ENCODE results near the gene SERGEF. TPM values are rescaled to one million over a fixed set of nuclear protein-coding genes. Genes with fewer than 3 reads are reported as not detected.

The SERGEF gene
- total RNA-seq (10 to 100 TPM; 29.0 to 43.9 (median 35.9) TPM), polyA plus RNA-seq (10 to 100 TPM; 46.6 to 55.5 (median 55.1) TPM)
- long read RNA-seq, donor 1, partial matches to known transcripts: 0 of 3 reads
- long read RNA-seq, donor 1, other reads (novel, unspliced or antisense): 0 of 3 reads
- long read RNA-seq, donor 2, partial matches to known transcripts: 0 of 4 reads
- long read RNA-seq, donor 2, other reads (novel, unspliced or antisense): 0 of 4 reads

DNA sequence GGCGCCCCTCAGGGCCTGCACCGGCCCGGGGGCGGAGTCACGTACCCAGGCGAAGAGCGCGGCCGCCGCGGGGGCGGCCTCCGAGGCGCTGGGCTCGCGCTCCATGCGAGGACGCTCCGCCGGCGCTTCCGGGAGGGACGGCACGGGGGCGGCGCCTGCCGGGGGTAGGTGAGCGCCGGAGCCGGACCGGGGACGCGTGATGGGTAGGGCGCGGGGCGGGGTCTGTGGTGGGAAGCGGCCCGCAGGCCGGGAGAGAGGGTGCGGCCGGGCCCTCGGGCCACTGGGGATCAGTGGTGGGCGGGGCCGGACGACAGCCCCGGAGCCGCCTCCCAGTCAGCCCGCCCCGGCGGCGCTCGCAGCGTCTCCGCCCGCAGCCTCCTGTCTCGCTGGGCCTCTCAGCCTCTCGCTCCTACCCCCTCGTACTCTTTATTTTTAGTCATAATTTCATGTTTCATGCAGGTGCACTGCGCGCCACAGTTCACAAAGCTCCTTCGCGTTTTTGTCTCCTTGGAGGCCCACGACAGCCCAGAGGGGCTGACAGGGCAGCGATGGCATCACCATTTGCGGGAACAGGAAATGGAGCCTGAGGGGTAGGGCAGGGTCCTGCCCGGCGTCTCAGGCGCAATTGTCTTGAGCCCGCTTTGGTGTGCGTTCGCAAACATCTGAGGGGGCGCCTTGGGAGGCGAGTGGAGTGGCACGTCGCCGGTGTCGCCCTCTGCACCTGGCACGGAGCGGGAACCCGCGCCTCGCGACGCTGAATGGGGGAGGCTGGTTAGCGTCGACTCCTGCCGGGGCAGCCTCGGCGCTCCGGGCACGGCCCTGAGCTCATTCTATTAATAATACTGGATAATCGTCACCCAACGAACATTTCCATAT, at the start of gene SERGEF:
Gene SERGEF, minus strand, starts transcription at position 142 of the 876 bp plus-strand sequence. Its CDS starts 37 bp downstream, at position 105.
- H3K36me3 ChIP-seq: no peaks in the 10 kb centered on the region
- peaks cover 0 to 5% (median 0%) of the 10 kb centered on the region in 8 donors for H3K9me3 ChIP-seq
- H3K4me1 ChIP-seq: peaks cover 0 to 26% (median 16%) of the 10 kb centered on the region in 6 donors
- H3K4me3 ChIP-seq: peak within 1 kb of the TSS; percentile 51 to 93 (median 82)
- peak within 1 kb of the TSS; percentile 75 to 92 (median 88) for H3K27ac ChIP-seq
- intact Hi-C loops (cut with DNase I; ENCODE audit: low total_unique reads): loop anchor here (5.0 kb wide), 1 partner anchor 94 kb away; the partner anchor contains the start of gene SAAL1
- H3K27me3 ChIP-seq (replicated peaks in 1 of 7): no peaks in the 10 kb centered on the region
- 0 to 1% (median 1%) methylated on average over 54 to 93 of the region's 93 CpGs for WGBS, 5 donors
- TF ChIP-seq, protein P1, sequence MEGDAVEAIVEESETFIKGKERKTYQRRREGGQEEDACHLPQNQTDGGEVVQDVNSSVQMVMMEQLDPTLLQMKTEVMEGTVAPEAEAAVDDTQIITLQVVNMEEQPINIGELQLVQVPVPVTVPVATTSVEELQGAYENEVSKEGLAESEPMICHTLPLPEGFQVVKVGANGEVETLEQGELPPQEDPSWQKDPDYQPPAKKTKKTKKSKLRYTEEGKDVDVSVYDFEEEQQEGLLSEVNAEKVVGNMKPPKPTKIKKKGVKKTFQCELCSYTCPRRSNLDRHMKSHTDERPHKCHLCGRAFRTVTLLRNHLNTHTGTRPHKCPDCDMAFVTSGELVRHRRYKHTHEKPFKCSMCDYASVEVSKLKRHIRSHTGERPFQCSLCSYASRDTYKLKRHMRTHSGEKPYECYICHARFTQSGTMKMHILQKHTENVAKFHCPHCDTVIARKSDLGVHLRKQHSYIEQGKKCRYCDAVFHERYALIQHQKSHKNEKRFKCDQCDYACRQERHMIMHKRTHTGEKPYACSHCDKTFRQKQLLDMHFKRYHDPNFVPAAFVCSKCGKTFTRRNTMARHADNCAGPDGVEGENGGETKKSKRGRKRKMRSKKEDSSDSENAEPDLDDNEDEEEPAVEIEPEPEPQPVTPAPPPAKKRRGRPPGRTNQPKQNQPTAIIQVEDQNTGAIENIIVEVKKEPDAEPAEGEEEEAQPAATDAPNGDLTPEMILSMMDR (IDR thresholded peaks at IDR 0.05 in 8 of 11, conservative IDR thresholded peaks at IDR 0.05 in 3 of 11): peak in 5 of 11 experiments; percentile 40 to 61 (median 48)
- TF ChIP-seq POLR2A (IDR thresholded peaks at IDR 0.05) (peak in 2 of 3 donors; percentile 64 to 81), POLR2AphosphoS5 (IDR thresholded peaks at IDR 0.05) (peak; percentile 93 to 96 (median 96))
- DNase-seq: peak; percentile 99

GRCh38 chr11:18061351-18061750, 48.5 kb upstream of the SERGEF start:
- 87 to 94% (median 90%) methylated on average over 2 of the region's 2 CpGs for WGBS, 5 donors
- H3K4me1 ChIP-seq: no peaks in the 10 kb centered on the region
- H3K27ac ChIP-seq: no peak overlapping the region
- H3K36me3 ChIP-seq: no peaks in the 10 kb centered on the region
- no peaks in the 10 kb centered on the region for H3K9me3 ChIP-seq
- DNase-seq: no peak
- no peaks in the 10 kb centered on the region for H3K27me3 ChIP-seq (replicated peaks in 1 of 7)
- H3K4me3 ChIP-seq: no peak overlapping the region
- TF ChIP-seq POLR2A (IDR thresholded peaks at IDR 0.05) (no peak), POLR2AphosphoS5 (IDR thresholded peaks at IDR 0.05) (no peak)
- TF ChIP-seq, protein P1 (IDR thresholded peaks at IDR 0.05 in 8 of 11, conservative IDR thresholded peaks at IDR 0.05 in 3 of 11): no peak
- intact Hi-C loops (cut with DNase I; ENCODE audit: low total_unique reads): no loop called here

DNA sequence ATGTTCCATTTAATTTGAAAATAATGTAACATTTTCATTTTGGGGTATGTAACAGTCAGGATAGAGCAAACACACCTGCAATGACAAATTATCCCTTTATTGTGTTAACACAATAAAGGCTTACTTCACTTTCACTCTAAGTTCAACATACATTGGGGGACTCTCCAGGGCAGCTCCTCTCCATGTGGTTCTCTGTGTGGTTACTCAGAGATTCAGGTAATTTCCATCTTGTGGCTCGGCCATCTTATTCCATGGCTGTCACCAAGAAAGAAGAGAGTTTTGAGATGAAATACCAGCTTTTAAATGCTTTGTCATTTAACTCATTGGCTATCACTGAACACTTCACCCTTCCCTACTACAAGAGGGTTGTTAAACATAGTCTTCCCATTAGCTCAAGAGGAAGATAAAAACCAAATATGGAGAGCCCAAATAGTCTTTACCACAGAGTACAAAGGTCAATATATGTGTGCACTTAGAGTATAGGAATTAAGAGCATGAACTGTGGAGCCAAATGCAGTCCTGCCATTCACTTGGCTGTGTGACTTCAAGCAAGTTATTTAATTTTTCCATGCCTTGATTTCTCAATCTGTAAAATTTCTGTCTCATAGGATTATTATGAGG, 43.8 kb upstream of the SERGEF start:
- Histone ChIP-seq H3K9me3 (no peaks in the 10 kb centered on the region), H3K36me3 (no peaks in the 10 kb centered on the region), H3K4me3 (no peak overlapping the region), H3K27ac (no peak overlapping the region), H3K4me1 (no peaks in the 10 kb centered on the region), H3K27me3 (replicated peaks in 1 of 7) (no peaks in the 10 kb centered on the region)
- WGBS, 5 donors: 74 to 90% (median 86%) methylated on average over 1 of the region's 1 CpG
- no peak for DNase-seq
- intact Hi-C loops (cut with DNase I; ENCODE audit: low total_unique reads): no loop called here
- TF ChIP-seq POLR2AphosphoS5 (IDR thresholded peaks at IDR 0.05) (no peak), POLR2A (IDR thresholded peaks at IDR 0.05) (no peak)
- TF ChIP-seq, protein P1 (IDR thresholded peaks at IDR 0.05 in 8 of 11, conservative IDR thresholded peaks at IDR 0.05 in 3 of 11): no peak

Measured in spleen (tissue), 13 donors.